ENCODE results near the gene ZBP1.
A peak's percentile ranks its signal among the peaks of the same experiment; 100 is the strongest.

ZBP1 gene

GRCh38 chr20:57573894-57574293 lies 46.3 kb downstream of the ZBP1 start:
- no peak overlapping the region for H3K27ac ChIP-seq (ENCODE audit: low read depth, low read length)
- H3K9me2 ChIP-seq (replicated peaks; ENCODE audit: control insufficient read depth, low read length): no peaks in the 10 kb centered on the region
- H3K4me1 ChIP-seq (ENCODE audit: control insufficient read depth, low read length): no peaks in the 10 kb centered on the region
- no peaks in the 10 kb centered on the region for H3K36me3 ChIP-seq (ENCODE audit: control insufficient read depth, low read length)
- H3K79me2 ChIP-seq (ENCODE audit: control insufficient read depth, low read length): no peaks in the 10 kb centered on the region
- H3K4me2 ChIP-seq (ENCODE audit: low read length): no peak overlapping the region
- no peaks in the 10 kb centered on the region for H3F3A ChIP-seq (ENCODE audit: control insufficient read depth, insufficient read depth)
- no peaks in the 10 kb centered on the region for H4K20me1 ChIP-seq (ENCODE audit: control insufficient read depth, insufficient read depth, low read depth, low read length)
- no peaks in the 10 kb centered on the region for H3K9me3 ChIP-seq (ENCODE audit: control insufficient read depth, insufficient read depth, low read length)
- H3K27me3 ChIP-seq (ENCODE audit: control insufficient read depth, low read length): peaks cover 49% of the 10 kb centered on the region
- TF ChIP-seq EZH2phosphoT487 (IDR thresholded peaks at IDR 0.05; ENCODE audit: borderline replicate concordance, low read length) (no peak), CTCF (IDR thresholded peaks at IDR 0.05; ENCODE audit: low read depth, low read length, poor library complexity, severe bottlenecking) (peak; percentile 56)
- H3K4me3 ChIP-seq (ENCODE audit: low read length): no peak overlapping the region

GRCh38 chr20:57573242-57573641 lies 47.0 kb downstream of the ZBP1 start:
- no peaks in the 10 kb centered on the region for H4K20me1 ChIP-seq (ENCODE audit: control insufficient read depth, insufficient read depth, low read depth, low read length)
- TF ChIP-seq CTCF (IDR thresholded peaks at IDR 0.05; ENCODE audit: low read depth, low read length, poor library complexity, severe bottlenecking) (no peak), EZH2phosphoT487 (IDR thresholded peaks at IDR 0.05; ENCODE audit: borderline replicate concordance, low read length) (no peak)
- H3K4me3 ChIP-seq (ENCODE audit: low read length): no peak overlapping the region
- H3K4me1 ChIP-seq (ENCODE audit: control insufficient read depth, low read length): no peaks in the 10 kb centered on the region
- H3K79me2 ChIP-seq (ENCODE audit: control insufficient read depth, low read length): no peaks in the 10 kb centered on the region
- no peak overlapping the region for H3K4me2 ChIP-seq (ENCODE audit: low read length)
- no peak overlapping the region for H3K27ac ChIP-seq (ENCODE audit: low read depth, low read length)
- H3K9me3 ChIP-seq (ENCODE audit: control insufficient read depth, insufficient read depth, low read length): no peaks in the 10 kb centered on the region
- no peaks in the 10 kb centered on the region for H3K9me2 ChIP-seq (replicated peaks; ENCODE audit: control insufficient read depth, low read length)
- H3K36me3 ChIP-seq (ENCODE audit: control insufficient read depth, low read length): no peaks in the 10 kb centered on the region
- H3K27me3 ChIP-seq (ENCODE audit: control insufficient read depth, low read length): peaks cover 42% of the 10 kb centered on the region
- H3F3A ChIP-seq (ENCODE audit: control insufficient read depth, insufficient read depth): no peaks in the 10 kb centered on the region

- H4K20me1 ChIP-seq (ENCODE audit: control insufficient read depth, insufficient read depth, low read depth, low read length): no peaks in the 10 kb centered on the region
- peaks cover 29% of the 10 kb centered on the region for H3K27me3 ChIP-seq (ENCODE audit: control insufficient read depth, low read length)
- H3K79me2 ChIP-seq (ENCODE audit: control insufficient read depth, low read length): no peaks in the 10 kb centered on the region
- TF ChIP-seq EZH2phosphoT487 (IDR thresholded peaks at IDR 0.05; ENCODE audit: borderline replicate concordance, low read length) (no peak), CTCF (IDR thresholded peaks at IDR 0.05; ENCODE audit: low read depth, low read length, poor library complexity, severe bottlenecking) (no peak)
- H3K4me3 ChIP-seq (ENCODE audit: low read length): no peak overlapping the region
- no peaks in the 10 kb centered on the region for H3K9me2 ChIP-seq (replicated peaks; ENCODE audit: control insufficient read depth, low read length)
- no peak overlapping the region for H3K27ac ChIP-seq (ENCODE audit: low read depth, low read length)
- no peaks in the 10 kb centered on the region for H3K36me3 ChIP-seq (ENCODE audit: control insufficient read depth, low read length)
- no peaks in the 10 kb centered on the region for H3K9me3 ChIP-seq (ENCODE audit: control insufficient read depth, insufficient read depth, low read length)
- no peaks in the 10 kb centered on the region for H3K4me1 ChIP-seq (ENCODE audit: control insufficient read depth, low read length)
- H3K4me2 ChIP-seq (ENCODE audit: low read length): no peak overlapping the region
- H3F3A ChIP-seq (ENCODE audit: control insufficient read depth, insufficient read depth): no peaks in the 10 kb centered on the region
Measured at GRCh38 chr20:57571782-57572416, 48.3 kb downstream of the ZBP1 start.
